B cell (primary cell): Measurements from ENCODE around the gene TPCN1. TPM values are rescaled to one million over a fixed set of nuclear protein-coding genes. Genes with fewer than 3 reads are reported as not detected.

Source experiments
- ATAC-seq: fragments of 200-7000 bp; cut with Tn5 transposase; one replicate; pipeline ENCODE4 v1.10.0; 2021; ENCODE audit warnings: low read depth, mild to moderate bottlenecking, moderate number of reproducible peaks, moderate library complexity
- CTCF ChIA-PET: fragments of 350-600 bp; sonication (Branson Sonifier 250); formaldehyde crosslinking; loops from one replicate; lab custom pipeline; 2021; ENCODE audit warnings: antibody characterized with exemption, inconsistent platforms; lab: Charles Lee
- POLR2A ChIA-PET: fragments of 350-600 bp; sonication (Branson Sonifier 250); formaldehyde crosslinking; loops from one replicate; lab custom pipeline; 2021; ENCODE audit warnings: antibody characterized with exemption; lab: Charles Lee
- DNase-seq: peaks from one replicate; pipeline ENCODE4 v3.0.0; 2013
- H2AFZ ChIP-seq: 2 replicates; pipeline ENCODE4 v1.6.1; 2012; ENCODE audit warnings: mild to moderate bottlenecking, low read depth, low read length; ENCODE audit not compliant: insufficient read depth, poor library complexity, severe bottlenecking
- H3K27ac ChIP-seq, 2 donors: 1 replicate in 1 of 2; 2 replicates in 1 of 2; pipeline ENCODE4 v1.5.1; 2012 to 2013; ENCODE audit warnings: low read length in 2 of 2, mild to moderate bottlenecking in 2 of 2, moderate library complexity in 1 of 2
- H3K27me3 ChIP-seq, 4 experiments: fragments of 200-600 bp in 1 of 4; sonication (generic) in 1 of 4; replicated peaks in 1 of 4; 1 replicate in 2 of 4; 2 replicates in 2 of 4; pipeline versions ENCODE4 v1.6.1 to v1.7.0; 2013 to 2016; ENCODE audit warnings: low read length in 3 of 4, mild to moderate bottlenecking in 2 of 4, mixed read lengths in 1 of 4, moderate library complexity in 1 of 4; ENCODE audit not compliant: insufficient read depth in 4 of 4, control insufficient read depth in 3 of 4; ENCODE audit errors: control extremely low read depth in 1 of 4
- H3K36me3 ChIP-seq, 2 experiments: replicated peaks in 1 of 2; 1 replicate in 1 of 2; 2 replicates in 1 of 2; pipeline versions ENCODE4 v1.6.1 to v1.7.1; 2013; ENCODE audit warnings: low read length in 1 of 2; ENCODE audit not compliant: insufficient read depth in 2 of 2, control insufficient read depth in 1 of 2; ENCODE audit errors: control extremely low read depth in 1 of 2, extremely low read depth in 1 of 2
- H3K4me1 ChIP-seq, 2 donors: fragments of 200-600 bp in 1 of 2; sonication (generic) in 1 of 2; 1 replicate in 1 of 2; 2 replicates in 1 of 2; pipeline versions ENCODE4 v1.5.1 to v1.6.1; 2013 to 2017; ENCODE audit warnings: low read length in 2 of 2; ENCODE audit not compliant: control insufficient read depth in 2 of 2, insufficient read depth in 2 of 2
- H3K4me2 ChIP-seq: replicated peaks from 2 replicates; pipeline ENCODE3; 2012; ENCODE audit warnings: mild to moderate bottlenecking, low read depth, low read length; ENCODE audit not compliant: poor library complexity, severe bottlenecking
- H3K4me3 ChIP-seq, 5 experiments: fragments of 200-600 bp in 1 of 5; sonication (generic) in 1 of 5; 1 replicate in 3 of 5; 2 replicates in 2 of 5; pipeline versions ENCODE4 v1.5.1 to v1.7.0; 2011 to 2016; ENCODE audit warnings: low read length in 4 of 5, mild to moderate bottlenecking in 4 of 5, low read depth in 2 of 5, control low read depth in 1 of 5, moderate library complexity in 1 of 5; ENCODE audit not compliant: insufficient read depth in 1 of 5; ENCODE audit errors: control extremely low read depth in 1 of 5, extremely low read depth in 1 of 5
- H3K79me2 ChIP-seq: fragments of 200-600 bp; sonication (generic); one replicate; pipeline ENCODE4 v1.6.0; 2016; ENCODE audit warnings: low read length; ENCODE audit not compliant: control insufficient read depth, insufficient read depth
- H3K9ac ChIP-seq: fragments of 200-600 bp; sonication (generic); 2 replicates; pipeline ENCODE4 v1.6.1; 2017; ENCODE audit warnings: mild to moderate bottlenecking, low read length, moderate library complexity
- H3K9me3 ChIP-seq, 3 donors: one replicate each; pipeline versions ENCODE4 v1.6.1 to v1.7.1; 2013; ENCODE audit warnings: low read length in 2 of 3; ENCODE audit not compliant: control insufficient read depth in 2 of 3, insufficient read depth in 1 of 3; ENCODE audit errors: control extremely low read depth in 1 of 3
- H4K20me1 ChIP-seq: 2 replicates; pipeline ENCODE4 v1.6.0; 2012; ENCODE audit warnings: mild to moderate bottlenecking, low read length; ENCODE audit not compliant: insufficient read depth, control insufficient read depth, poor library complexity, severe bottlenecking
- H3K27ac Mint-ChIP-seq: one replicate; pipeline ENCODE4 v1.8.0; 2021; ENCODE audit warnings: mixed read lengths
- H3K27me3 Mint-ChIP-seq: one replicate; pipeline ENCODE4 v1.8.0; 2021; ENCODE audit warnings: mixed read lengths
- H3K4me1 Mint-ChIP-seq: one replicate; pipeline ENCODE4 v1.8.0; 2021; ENCODE audit warnings: mixed read lengths
- H3K4me3 Mint-ChIP-seq: one replicate; pipeline ENCODE4 v1.8.0; 2021; ENCODE audit warnings: mixed read lengths
- H3K9me3 Mint-ChIP-seq: one replicate; pipeline ENCODE4 v1.8.0; 2022; ENCODE audit warnings: mixed read lengths; ENCODE audit not compliant: insufficient read depth
- CTCF ChIP-seq: fragments of 200-600 bp; IDR thresholded peaks from one replicate; pipeline ENCODE4 v1.8.0; 2022; ENCODE audit warnings: antibody characterized with exemption, mild to moderate bottlenecking
- EZH2 ChIP-seq: IDR thresholded peaks from 2 replicates; pipeline ENCODE4 v1.6.1; 2012; ENCODE audit warnings: borderline replicate concordance, low read depth, mild to moderate bottlenecking, moderate library complexity, low read length; ENCODE audit not compliant: insufficient read depth, poor library complexity, severe bottlenecking
- WGBS: methylation state at CpG from one replicate; pipeline ENCODE4 v1.1.5; 2013; ENCODE audit warnings: missing lambda C conversion rate; ENCODE audit not compliant: insufficient coverage; 5-methylcytosine and 5-hydroxymethylcytosine counted together
- intact Hi-C: fragments of 100-400 bp; cut with micrococcal nuclease; formaldehyde crosslinking; loops from one replicate; pipeline ENCODE4 v1.10.0; 2022
- polyA plus RNA-seq: library from polyadenylated mRNA; depleted of rRNA; stranded (reverse); fragments of >200 nt; gene quantifications from 2 replicates; pipeline ENCODE4 v1.2.3, GENCODE V29; 2012
- total RNA-seq, 2 donors: library from RNA; stranded (reverse); fragments of 120-200 nt in 1 of 2; gene quantifications; 1 replicate in 1 of 2; 2 replicates in 1 of 2; pipeline versions ENCODE4 v1.2.3 to v1.2.4, GENCODE V29; 2013 to 2022

The TPCN1 gene
- total and polyA plus RNA-seq, 2 donors (not counting 1 experiment from before 2014, with no cell fraction given), result 80.8 to 258 TPM

GRCh38 chr12:113240395-113240794, 19.1 kb downstream of the TPCN1 start:
- ChIA-PET CTCF (interaction anchor here (0.5 to 1.5 kb wide), 5 partner anchors 10 to 54 kb away, joined by 3 to 5 read pairs (median 4); partner anchors contain the start of gene TPCN1), POLR2A (interaction anchor here (0.6 to 1.1 kb wide), 2 partner anchors 11 to 106 kb away, joined by 3 to 4 read pairs; no protein-coding TSS in a partner anchor)
- H3K4me3 Mint-ChIP-seq, result peak overlapping the region; percentile 15
- H3K4me1 Mint-ChIP-seq, result peaks cover 52% of the 10 kb centered on the region
- H3K27me3 ChIP-seq, result no peaks in the 10 kb centered on the region
- peaks cover 58% of the 10 kb centered on the region for H3K79me2 ChIP-seq
- H3K4me3 ChIP-seq, result no peak overlapping the region
- H3K27me3 Mint-ChIP-seq, result no peaks in the 10 kb centered on the region
- DNase-seq, result peak; percentile 58
- peak; percentile 61 for ATAC-seq
- peaks cover 34 to 48% of the 10 kb centered on the region in 2 donors for H3K4me1 ChIP-seq
- 100% methylated on average over 1 of the region's 3 CpGs for WGBS
- intact Hi-C loops, result no loop called here
- peak overlapping the region in 1 of 2 donors; percentile 5 for H3K27ac ChIP-seq
- H4K20me1 ChIP-seq, result peaks cover 31% of the 10 kb centered on the region
- peak overlapping the region; percentile 23 for H3K4me2 ChIP-seq
- TF ChIP-seq CTCF, result no peak
- TF ChIP-seq EZH2, result no peak
- no peak overlapping the region for H3K9ac ChIP-seq
- H3K9me3 ChIP-seq, result peaks cover 0 to 4% (median 0%) of the 10 kb centered on the region in 3 donors
- H2AFZ ChIP-seq, result no peak overlapping the region
- peak overlapping the region; percentile 39 for H3K27ac Mint-ChIP-seq
- H3K9me3 Mint-ChIP-seq, result no peaks in the 10 kb centered on the region
- H3K36me3 ChIP-seq, result peaks cover 0 to 38% of the 10 kb centered on the region in 2 experiments

GRCh38 chr12:113241191-113242025, 20.1 kb downstream of the TPCN1 start:
- H4K20me1 ChIP-seq, result peaks cover 35% of the 10 kb centered on the region
- H3K4me1 Mint-ChIP-seq, result peaks cover 44% of the 10 kb centered on the region
- H3K36me3 ChIP-seq, result peaks cover 0 to 42% of the 10 kb centered on the region in 2 experiments
- H3K4me3 Mint-ChIP-seq, result no peak overlapping the region
- H3K9ac ChIP-seq, result no peak overlapping the region
- DNase-seq (no peak), ATAC-seq (no peak)
- no peaks in the 10 kb centered on the region for H3K9me3 Mint-ChIP-seq
- H2AFZ ChIP-seq, result no peak overlapping the region
- intact Hi-C loops, result no loop called here
- peak overlapping the region; percentile 26 for H3K4me2 ChIP-seq
- peaks cover 65% of the 10 kb centered on the region for H3K79me2 ChIP-seq
- POLR2A ChIA-PET, result no interaction called here
- no peak overlapping the region for H3K4me3 ChIP-seq
- peak overlapping the region; percentile 5 to 37 for H3K27ac ChIP-seq
- TF ChIP-seq CTCF, result no peak
- TF ChIP-seq EZH2, result no peak
- CTCF ChIA-PET, result interaction anchor here (1.1 to 1.5 kb wide), 2 partner anchors 20 to 46 kb away, joined by 3 to 5 read pairs; partner anchors contain the start of gene TPCN1
- H3K27ac Mint-ChIP-seq, result peak overlapping the region; percentile 37
- peaks cover 34 to 46% of the 10 kb centered on the region in 2 donors for H3K4me1 ChIP-seq
- peaks cover 0 to 4% (median 0%) of the 10 kb centered on the region in 3 donors for H3K9me3 ChIP-seq
- H3K27me3 Mint-ChIP-seq, result no peaks in the 10 kb centered on the region
- no peaks in the 10 kb centered on the region for H3K27me3 ChIP-seq
- WGBS, result 68% methylated on average over 11 of the region's 14 CpGs
